Stimulated activated CD8-positive, alpha-beta memory T cell treated with anti-CD3 and anti-CD28 coated beads, Interleukin-12 subunit alpha, Interleukin-12 subunit beta, amount 100 ng/mL, for 24 hours (primary cell): ENCODE data around the gene LRP1B.
"Not testable (repeated sequence)": the region's sequence is repeated elsewhere in the genome, so short reads cannot be mapped to it uniquely, and the experiment has no call there.

ENCODE experiments used
- DNase-seq: peaks from one replicate; pipeline ENCODE4 v3.0.0-alpha.2; 2020; ENCODE audit errors: extremely low read depth

The LRP1B gene

GRCh38 chr2:142104134-142104758, 26.6 kb downstream of the LRP1B start:
- DNase-seq = no peak

- DNase-seq = no peak
Observed at GRCh38 chr2:142100970-142101369, 29.8 kb downstream of the LRP1B start.

GRCh38 chr2:142100139-142100873, 30.5 kb downstream of the LRP1B start:
- no peak for DNase-seq

GRCh38 chr2:142097711-142098110, 33.1 kb downstream of the LRP1B start:
- DNase-seq = no peak

- no peak for DNase-seq
Observed at GRCh38 chr2:142095647-142096046, 35.2 kb downstream of the LRP1B start.

- no peak for DNase-seq
Observed at GRCh38 chr2:142094233-142094632, 36.6 kb downstream of the LRP1B start.

GRCh38 chr2:142088058-142088568, 42.7 kb downstream of the LRP1B start:
- no peak for DNase-seq

GRCh38 chr2:142087585-142087984, 43.2 kb downstream of the LRP1B start:
- DNase-seq = not testable (repeated sequence)

- no peak for DNase-seq
Observed at GRCh38 chr2:142082368-142082767, 48.4 kb downstream of the LRP1B start.

- no peak for DNase-seq
Observed at GRCh38 chr2:142076317-142076716, 54.5 kb downstream of the LRP1B start.

- DNase-seq = no peak
Observed at GRCh38 chr2:142075826-142076225, 55.0 kb downstream of the LRP1B start.

- DNase-seq = no peak
Observed at GRCh38 chr2:142069251-142069888, 61.4 kb downstream of the LRP1B start.

GRCh38 chr2:142065700-142066099, 65.1 kb downstream of the LRP1B start:
- DNase-seq = no peak

GRCh38 chr2:142065156-142065555, 65.7 kb downstream of the LRP1B start:
- no peak for DNase-seq

GRCh38 chr2:142061733-142062132, 69.1 kb downstream of the LRP1B start:
- no peak for DNase-seq

GRCh38 chr2:142058149-142058548, 72.7 kb downstream of the LRP1B start:
- DNase-seq = no peak

- DNase-seq = no peak
Observed at GRCh38 chr2:142056784-142057183, 74.0 kb downstream of the LRP1B start.

- DNase-seq = no peak
Observed at GRCh38 chr2:142052220-142052863, 78.5 kb downstream of the LRP1B start.

- no peak for DNase-seq
Observed at GRCh38 chr2:142048581-142048980, 82.2 kb downstream of the LRP1B start.

GRCh38 chr2:142045641-142046040, 85.2 kb downstream of the LRP1B start:
- DNase-seq = no peak

GRCh38 chr2:142044197-142044596, 86.6 kb downstream of the LRP1B start:
- no peak for DNase-seq

- DNase-seq = no peak
Observed at GRCh38 chr2:142042536-142043199, 88.1 kb downstream of the LRP1B start.
